Vagina (tissue), 2 donors: ENCODE measurements around the gene ZMAT5. TPM values are rescaled to one million over a fixed set of nuclear protein-coding genes. Genes with fewer than 3 reads are reported as not detected.

Experiments
- DNase-seq, 2 donors: peaks; one replicate each; pipeline ENCODE4 v3.0.0-alpha.2; 2017; ENCODE audit errors: extremely low spot score in 2 of 2
- H3K27ac ChIP-seq: fragments of 200-600 bp; sonication (generic); one replicate; pipeline ENCODE4 v1.5.1; 2019
- H3K27me3 ChIP-seq: fragments of 200-600 bp; sonication (generic); one replicate; pipeline ENCODE4 v1.5.1; 2019
- H3K36me3 ChIP-seq, 2 donors: fragments of 200-600 bp; sonication (generic); one replicate each; pipeline ENCODE4 v1.5.1; 2017 to 2019
- H3K4me1 ChIP-seq: fragments of 200-600 bp; sonication (generic); one replicate; pipeline ENCODE4 v1.5.1; 2019
- H3K4me3 ChIP-seq, 2 donors: fragments of 200-600 bp; sonication (generic); 1 replicate in 1 of 2; 2 replicates in 1 of 2; pipeline ENCODE4 v1.5.1; 2016 to 2019
- H3K9me3 ChIP-seq: fragments of 200-600 bp; sonication (generic); one replicate; pipeline ENCODE4 v1.5.1; 2019
- POLR2A ChIP-seq, 2 donors: fragments of 450-650 bp; IDR thresholded peaks; one replicate each; pipeline ENCODE4 v1.6.1; 2017; ENCODE audit warnings: antibody characterized with exemption in 2 of 2, mild to moderate bottlenecking in 2 of 2, moderate library complexity in 2 of 2
- POLR2AphosphoS5 ChIP-seq, 2 donors: sonication (generic); formaldehyde crosslinking; IDR thresholded peaks; one replicate each; pipeline ENCODE4 v1.9.0; 2017; ENCODE audit warnings: antibody characterized with exemption in 2 of 2, mild to moderate bottlenecking in 2 of 2, low read depth in 1 of 2; ENCODE audit not compliant: insufficient read depth in 1 of 2
- intact Hi-C: fragments of 100-400 bp; cut with DNase I; formaldehyde crosslinking; loops from one replicate; pipeline ENCODE4 v1.15.1; 2023
- total RNA-seq: library from RNA; depleted of rRNA; stranded (reverse); fragments of >200 nt; gene quantifications from one replicate; pipeline ENCODE4 v1.2.3, GENCODE V29; 2016
- TF ChIP-seq, protein P1 (sequence below), 3 experiments: fragments of 450-650 bp in 2 of 3; fragments of 200-600 bp in 1 of 3; sonication (generic) in 1 of 3; IDR thresholded peaks; one replicate each; pipeline ENCODE4 v1.5.1; 2017 to 2019; ENCODE audit warnings: antibody characterized with exemption in 3 of 3, mild to moderate bottlenecking in 2 of 3, moderate library complexity in 2 of 3

The ZMAT5 gene
- total RNA-seq, 1 donor from 2014 or later: 22.6 TPM

DNA sequence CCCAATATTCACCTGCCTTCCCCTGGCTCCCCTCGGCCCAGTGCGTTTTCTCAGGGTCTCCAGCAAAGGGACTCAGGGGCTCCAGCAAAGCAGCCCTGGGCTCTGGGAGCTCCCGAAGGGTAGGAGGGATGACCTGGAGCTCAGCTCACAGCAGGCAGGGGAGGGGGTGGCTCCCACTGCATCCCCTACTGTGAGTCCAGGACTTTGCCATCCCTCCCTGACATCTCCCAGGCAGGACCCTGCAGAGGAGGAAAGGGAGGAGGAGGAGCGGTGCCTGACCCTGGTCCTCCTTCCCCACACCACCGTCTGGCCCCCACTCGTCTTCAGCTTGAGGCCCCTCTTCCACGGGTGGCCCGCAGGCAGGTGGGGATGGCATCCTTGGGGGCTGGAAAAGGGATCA is 42.0 kb downstream of the ZMAT5 start:
- Histone ChIP-seq H3K36me3 (no peaks in the 10 kb centered on the region), H3K9me3 (no peaks in the 10 kb centered on the region), H3K27me3 (no peaks in the 10 kb centered on the region), H3K4me1 (no peaks in the 10 kb centered on the region), H3K4me3 (no peak overlapping the region), H3K27ac (no peak overlapping the region)
- intact Hi-C loops: loop anchor here (10.0 kb wide), 2 partner anchors 280 to 360 kb away; partner anchors contain the start of gene HORMAD2
- TF ChIP-seq POLR2AphosphoS5 (IDR thresholded peaks at IDR 0.05; ENCODE audit: insufficient read depth in 1 of 2, low read depth in 1 of 2) (no peak), POLR2A (IDR thresholded peaks at IDR 0.05) (no peak)
- TF ChIP-seq, protein P1, sequence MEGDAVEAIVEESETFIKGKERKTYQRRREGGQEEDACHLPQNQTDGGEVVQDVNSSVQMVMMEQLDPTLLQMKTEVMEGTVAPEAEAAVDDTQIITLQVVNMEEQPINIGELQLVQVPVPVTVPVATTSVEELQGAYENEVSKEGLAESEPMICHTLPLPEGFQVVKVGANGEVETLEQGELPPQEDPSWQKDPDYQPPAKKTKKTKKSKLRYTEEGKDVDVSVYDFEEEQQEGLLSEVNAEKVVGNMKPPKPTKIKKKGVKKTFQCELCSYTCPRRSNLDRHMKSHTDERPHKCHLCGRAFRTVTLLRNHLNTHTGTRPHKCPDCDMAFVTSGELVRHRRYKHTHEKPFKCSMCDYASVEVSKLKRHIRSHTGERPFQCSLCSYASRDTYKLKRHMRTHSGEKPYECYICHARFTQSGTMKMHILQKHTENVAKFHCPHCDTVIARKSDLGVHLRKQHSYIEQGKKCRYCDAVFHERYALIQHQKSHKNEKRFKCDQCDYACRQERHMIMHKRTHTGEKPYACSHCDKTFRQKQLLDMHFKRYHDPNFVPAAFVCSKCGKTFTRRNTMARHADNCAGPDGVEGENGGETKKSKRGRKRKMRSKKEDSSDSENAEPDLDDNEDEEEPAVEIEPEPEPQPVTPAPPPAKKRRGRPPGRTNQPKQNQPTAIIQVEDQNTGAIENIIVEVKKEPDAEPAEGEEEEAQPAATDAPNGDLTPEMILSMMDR (IDR thresholded peaks at IDR 0.05): no peak
- no peak for DNase-seq

DNA sequence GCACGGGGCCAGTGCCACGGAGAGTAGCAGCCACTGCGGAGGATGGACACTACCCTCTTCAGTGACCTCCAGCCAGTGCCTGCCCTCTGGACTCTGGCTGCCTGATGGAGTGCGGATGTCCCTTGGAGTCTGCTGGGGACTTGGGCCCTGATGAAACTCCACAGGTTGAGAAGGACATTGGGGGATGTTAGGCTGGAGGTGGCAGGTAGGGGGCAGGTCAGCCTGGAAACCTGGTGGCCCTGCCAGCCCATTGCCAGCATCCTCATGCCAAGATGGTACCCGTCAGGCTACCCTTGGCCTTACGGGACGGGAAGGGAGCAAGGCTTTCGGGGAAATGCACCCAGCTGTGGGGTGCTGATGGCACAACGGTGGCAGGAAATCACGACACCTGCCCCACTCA is 43.0 kb downstream of the ZMAT5 start:
- H3K36me3 ChIP-seq: no peaks in the 10 kb centered on the region
- no peaks in the 10 kb centered on the region for H3K27me3 ChIP-seq
- no peak overlapping the region for H3K27ac ChIP-seq
- DNase-seq: no peak
- H3K9me3 ChIP-seq: no peaks in the 10 kb centered on the region
- TF ChIP-seq POLR2A (IDR thresholded peaks at IDR 0.05): no peak
- no peak for TF ChIP-seq POLR2AphosphoS5 (IDR thresholded peaks at IDR 0.05; ENCODE audit: insufficient read depth in 1 of 2, low read depth in 1 of 2)
- TF ChIP-seq, protein P1 (IDR thresholded peaks at IDR 0.05): no peak
- intact Hi-C loops: loop anchor here (10.0 kb wide), 2 partner anchors 281 to 361 kb away; partner anchors contain the start of gene HORMAD2
- H3K4me1 ChIP-seq: no peaks in the 10 kb centered on the region
- H3K4me3 ChIP-seq: no peak overlapping the region

DNA sequence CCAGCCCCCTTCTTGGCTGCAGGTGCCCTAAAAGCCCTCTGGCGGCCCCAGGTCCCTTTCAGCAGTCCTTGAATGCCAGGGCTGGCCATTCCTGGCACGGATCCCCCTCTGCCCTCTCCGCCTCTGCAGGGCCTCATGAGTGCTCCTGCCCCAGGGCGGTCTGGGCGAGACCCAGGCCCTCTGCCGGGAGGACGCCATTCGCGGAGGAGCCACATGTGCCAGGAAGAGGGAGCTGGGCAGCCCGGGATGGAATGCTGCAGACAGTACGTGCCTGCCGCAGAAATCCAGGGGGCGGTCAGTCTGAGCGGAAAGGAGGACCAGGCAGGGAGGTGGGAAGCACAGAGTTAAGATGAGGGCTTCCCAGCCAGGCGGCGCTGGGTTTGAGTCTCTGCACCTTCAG is 44.2 kb downstream of the ZMAT5 start:
- Histone ChIP-seq H3K9me3 (no peaks in the 10 kb centered on the region), H3K4me1 (no peaks in the 10 kb centered on the region), H3K4me3 (no peak overlapping the region), H3K27me3 (no peaks in the 10 kb centered on the region), H3K27ac (no peak overlapping the region), H3K36me3 (no peaks in the 10 kb centered on the region)
- no peak for DNase-seq
- intact Hi-C loops: loop anchor here (10.0 kb wide), 2 partner anchors 282 to 362 kb away; partner anchors contain the start of gene HORMAD2
- no peak for TF ChIP-seq POLR2A (IDR thresholded peaks at IDR 0.05)

DNA sequence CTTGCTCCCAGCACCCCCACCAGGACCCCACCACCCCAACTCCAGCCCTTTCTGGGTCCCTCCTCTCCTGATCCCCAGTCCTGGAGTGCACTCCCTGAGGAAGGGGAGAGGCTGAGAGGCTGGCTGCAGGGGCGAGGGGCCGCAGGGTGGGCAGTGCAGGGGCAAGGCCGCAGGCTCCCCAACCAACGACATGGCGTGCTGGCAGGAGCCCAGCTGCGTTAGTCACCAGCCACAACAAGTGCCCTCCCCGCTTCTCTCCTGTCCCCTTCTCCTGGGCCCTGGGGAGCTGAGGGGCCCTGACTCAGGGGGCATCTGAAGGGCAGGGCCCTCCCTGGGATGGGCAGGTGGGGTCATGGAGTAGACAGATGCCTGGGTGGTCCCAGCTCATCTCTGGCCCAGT is 44.7 kb downstream of the ZMAT5 start:
- Histone ChIP-seq H3K4me3 (no peak overlapping the region), H3K36me3 (no peaks in the 10 kb centered on the region), H3K9me3 (no peaks in the 10 kb centered on the region), H3K4me1 (no peaks in the 10 kb centered on the region), H3K27me3 (no peaks in the 10 kb centered on the region), H3K27ac (no peak overlapping the region)
- no peak for DNase-seq
- TF ChIP-seq, protein P1 (IDR thresholded peaks at IDR 0.05): no peak
- TF ChIP-seq POLR2A (IDR thresholded peaks at IDR 0.05): no peak
- no peak for TF ChIP-seq POLR2AphosphoS5 (IDR thresholded peaks at IDR 0.05; ENCODE audit: insufficient read depth in 1 of 2, low read depth in 1 of 2)
- intact Hi-C loops: loop anchor here (10.0 kb wide), 2 partner anchors 283 to 363 kb away; partner anchors contain the start of gene HORMAD2

DNA sequence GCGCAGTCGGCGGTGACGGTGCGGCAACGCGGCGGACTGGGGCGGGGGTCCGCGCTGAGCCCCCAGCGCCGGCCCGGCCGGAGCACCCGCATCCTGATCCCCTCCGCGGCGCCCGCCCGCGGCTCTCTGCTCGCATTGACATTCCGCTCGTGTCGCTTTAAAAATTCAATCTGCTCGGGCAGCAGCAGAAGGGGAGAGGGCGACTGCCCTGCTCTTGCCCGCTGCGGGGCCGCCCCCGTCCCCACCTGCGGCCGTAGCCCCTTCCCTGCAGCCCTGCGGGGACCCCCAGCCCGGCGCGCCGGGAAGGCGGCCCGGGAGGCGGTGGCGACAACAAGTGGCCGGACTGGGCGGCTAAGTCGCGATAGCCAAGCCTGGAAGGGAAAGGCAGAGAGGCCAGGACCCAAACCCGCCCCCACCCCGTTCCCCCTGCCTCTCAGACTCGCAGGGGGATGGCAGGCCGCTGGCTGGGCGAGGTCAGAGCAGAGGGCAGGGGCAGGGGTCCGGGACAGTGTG is 45.9 kb downstream of the ZMAT5 start:
- peak overlapping the region in 1 of 2 donors; percentile 28 for H3K4me3 ChIP-seq
- no peaks in the 10 kb centered on the region for H3K36me3 ChIP-seq
- no peak for DNase-seq
- no peaks in the 10 kb centered on the region for H3K27me3 ChIP-seq
- H3K9me3 ChIP-seq: no peaks in the 10 kb centered on the region
- intact Hi-C loops: loop anchor here (10.0 kb wide), 2 partner anchors 284 to 364 kb away; partner anchors contain the start of gene HORMAD2
- no peaks in the 10 kb centered on the region for H3K4me1 ChIP-seq
- TF ChIP-seq POLR2A (IDR thresholded peaks at IDR 0.05): no peak
- TF ChIP-seq POLR2AphosphoS5 (IDR thresholded peaks at IDR 0.05; ENCODE audit: insufficient read depth in 1 of 2, low read depth in 1 of 2): no peak
- TF ChIP-seq, protein P1 (IDR thresholded peaks at IDR 0.05): no peak
- H3K27ac ChIP-seq: no peak overlapping the region
